NCI-H2227 (cell line): ENCODE data around the gene FBXW10.
A peak's percentile ranks its signal among the peaks of the same experiment; 100 is the strongest.
"Not testable (repeated sequence)": the region's sequence is repeated elsewhere in the genome, so short reads cannot be mapped to it uniquely, and the experiment has no call there.

Experiments
- DNase-seq: peaks from one replicate; lab custom pipeline; 2025; ENCODE audit not compliant: unreplicated experiment; lab: John Stamatoyannopoulos, UW

FBXW10 gene

GRCh38 chr17:18747501-18747900 is 3.6 kb downstream of the FBXW10 start:
- DNase-seq: not testable (repeated sequence)

GRCh38 chr17:18750242-18750641 is 6.4 kb downstream of the FBXW10 start:
- not testable (repeated sequence) for DNase-seq

GRCh38 chr17:18753829-18754409 is 10.1 kb downstream of the FBXW10 start:
- not testable (repeated sequence) for DNase-seq

- not testable (repeated sequence) for DNase-seq
Observed at GRCh38 chr17:18755969-18756368, 12.1 kb downstream of the FBXW10 start.

GRCh38 chr17:18757368-18758044 is 13.7 kb downstream of the FBXW10 start:
- DNase-seq: not testable (repeated sequence)

GRCh38 chr17:18758344-18758743 is 14.5 kb downstream of the FBXW10 start:
- not testable (repeated sequence) for DNase-seq

GRCh38 chr17:18760221-18760620 is 16.4 kb downstream of the FBXW10 start:
- DNase-seq: not testable (repeated sequence)

GRCh38 chr17:18770572-18770971 is 26.7 kb downstream of the FBXW10 start:
- DNase-seq: not testable (repeated sequence)

GRCh38 chr17:18771066-18771465 is 27.2 kb downstream of the FBXW10 start:
- not testable (repeated sequence) for DNase-seq

GRCh38 chr17:18772471-18772870 is 28.6 kb downstream of the FBXW10 start:
- no peak for DNase-seq

GRCh38 chr17:18780991-18781718 is 37.3 kb downstream of the FBXW10 start, which contains the start of gene TVP23B:
TVP23B (plus strand) TSS chr17:18781183; CDS start chr17:18781294, 111 bp downstream.
- peak; percentile 93 for DNase-seq

- DNase-seq: not testable (repeated sequence)
Observed at GRCh38 chr17:18781805-18782204, 38.0 kb downstream of the FBXW10 start.

- not testable (repeated sequence) for DNase-seq
Observed at GRCh38 chr17:18785933-18786332, 42.1 kb downstream of the FBXW10 start.

- not testable (repeated sequence) for DNase-seq
Observed at GRCh38 chr17:18786890-18787289, 43.0 kb downstream of the FBXW10 start.

GRCh38 chr17:18791402-18791801 is 47.5 kb downstream of the FBXW10 start:
- DNase-seq: not testable (repeated sequence)

- DNase-seq: not testable (repeated sequence)
Observed at GRCh38 chr17:18794841-18795240, 51.0 kb downstream of the FBXW10 start.

GRCh38 chr17:18796887-18797286 is 53.0 kb downstream of the FBXW10 start:
- not testable (repeated sequence) for DNase-seq

- not testable (repeated sequence) for DNase-seq
Observed at GRCh38 chr17:18803458-18804245, 59.8 kb downstream of the FBXW10 start.

- not testable (repeated sequence) for DNase-seq
Observed at GRCh38 chr17:18815924-18816323, 72.1 kb downstream of the FBXW10 start.

- peak; percentile 65 for DNase-seq
Observed at GRCh38 chr17:18816489-18817371, 72.9 kb downstream of the FBXW10 start.
